ENCODE measurements around the gene SIL1.

DNA sequence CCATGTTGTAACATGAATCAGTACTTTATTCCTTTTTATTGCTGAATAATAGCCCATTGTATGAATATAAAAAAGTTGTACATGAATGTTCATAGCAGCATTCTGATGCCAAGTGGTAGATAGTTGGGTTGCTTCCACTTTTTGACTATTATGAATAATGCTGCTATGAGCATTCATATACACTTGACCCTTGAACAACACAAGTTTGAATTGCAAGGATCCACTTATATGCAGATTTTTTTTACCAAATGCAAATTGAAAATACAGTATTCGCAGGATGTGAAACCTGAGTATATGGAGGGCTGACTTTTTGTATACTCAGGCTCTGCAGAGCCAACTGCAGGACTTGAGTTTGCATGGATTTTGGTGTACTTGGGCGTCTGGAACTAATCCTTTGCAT is 14.7 kb upstream of the SIL1 start:
- TF ChIP-seq USF2 (IDR thresholded peaks at IDR 0.05; ENCODE audit: low read length) (no peak), SAP30 (IDR thresholded peaks at IDR 0.05; ENCODE audit: insufficient read depth, insufficient replicate concordance, low read length) (no peak), MAFK (IDR thresholded peaks at IDR 0.05; ENCODE audit: low read depth, low read length) (no peak), ZNF274 (IDR thresholded peaks at IDR 0.05; ENCODE audit: borderline replicate concordance, extremely low read depth, low read length) (no peak), EZH2 (IDR thresholded peaks at IDR 0.05; ENCODE audit: low read depth, low read length, severe bottlenecking) (no peak), CTCF (IDR thresholded peaks at IDR 0.05; ENCODE audit: control extremely low read depth in 1 of 3, insufficient read depth in 1 of 3, low read depth in 1 of 3, low read length in 3 of 3) (no peak)
